Stimulated activated CD8-positive, alpha-beta memory T cell treated with anti-CD3 and anti-CD28 coated beads, Interleukin-2, amount 100 ng/mL, for 1 hour (primary cell): Measurements from ENCODE around the gene CALHM2.
"Not testable (repeated sequence)": the region's sequence is repeated elsewhere in the genome, so short reads cannot be mapped to it uniquely, and the experiment has no call there.

Experiments
- DNase-seq, 2 donors: peaks; one replicate each; pipeline ENCODE4 v3.0.0-alpha.2; 2020; ENCODE audit warnings: low read depth in 2 of 2

Gene CALHM2

GRCh38 chr10:103450201-103450695 is 1.9 kb downstream of the CALHM2 start:
- DNase-seq, result no peak

DNA sequence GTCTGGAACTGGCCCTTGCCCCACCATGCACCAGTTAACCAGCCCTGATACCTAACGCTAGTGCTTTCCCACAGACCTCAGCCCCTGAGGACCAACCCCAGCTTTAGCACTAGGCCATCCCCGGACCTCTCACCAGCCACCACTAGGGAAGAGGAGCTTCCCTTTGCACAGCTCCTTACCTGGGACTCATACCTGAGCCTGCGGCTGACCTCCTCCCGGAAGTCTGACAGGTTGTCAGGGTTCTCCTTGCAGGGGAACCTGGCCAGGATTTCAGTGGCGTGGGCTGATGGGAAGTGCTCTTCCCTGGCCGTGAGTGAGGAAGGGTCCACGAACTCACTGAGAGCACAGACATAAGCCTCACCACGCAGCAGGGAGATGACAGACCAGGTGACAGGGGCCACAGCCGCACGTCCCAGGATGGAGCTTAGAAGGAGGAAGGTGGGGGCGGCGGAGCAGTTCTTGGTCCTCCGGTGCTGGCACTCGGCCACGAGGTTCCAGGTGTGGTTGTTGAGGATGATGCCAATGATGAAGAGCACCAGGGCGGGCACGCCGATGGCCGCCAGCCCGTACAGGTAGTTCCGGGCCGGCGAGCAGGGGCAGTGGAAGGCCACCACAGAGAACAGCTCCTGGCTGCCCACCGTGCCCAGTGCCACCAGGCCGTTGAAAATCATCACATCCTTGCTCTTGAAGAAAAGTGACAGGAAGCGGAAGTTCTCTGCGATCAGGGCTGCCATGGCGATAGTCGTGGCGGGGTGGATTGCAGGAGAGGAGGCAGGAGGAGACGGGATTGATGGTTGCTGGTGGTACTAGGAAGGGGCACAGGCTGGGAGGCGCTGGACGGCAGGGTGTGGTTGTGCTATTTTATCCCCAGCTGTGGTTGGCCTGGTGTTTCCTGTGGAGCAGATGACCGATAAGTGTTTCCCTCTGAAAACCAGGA is 2.7 kb downstream of the CALHM2 start:
- DNase-seq, result no peak

DNA sequence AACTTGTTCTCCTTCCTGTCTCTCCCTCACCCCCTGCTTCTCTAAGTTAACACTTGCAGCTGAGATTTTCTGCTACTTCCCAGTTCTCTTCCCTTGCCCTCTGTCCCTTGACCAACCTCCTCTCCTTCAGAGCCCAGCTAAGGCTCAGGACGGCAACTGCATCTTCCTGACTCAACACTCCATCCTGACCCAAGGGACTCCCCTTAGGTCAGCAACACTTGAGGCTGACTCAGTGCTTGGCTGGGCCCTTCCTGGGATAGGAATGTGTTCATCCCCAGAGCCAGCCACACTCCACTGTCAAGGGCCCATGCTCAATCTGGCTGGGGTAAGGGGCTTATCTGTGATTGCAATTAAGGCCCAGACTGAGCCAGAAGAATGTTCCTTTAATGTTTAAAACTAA is 3.4 kb downstream of the CALHM2 start:
- no peak for DNase-seq

DNA sequence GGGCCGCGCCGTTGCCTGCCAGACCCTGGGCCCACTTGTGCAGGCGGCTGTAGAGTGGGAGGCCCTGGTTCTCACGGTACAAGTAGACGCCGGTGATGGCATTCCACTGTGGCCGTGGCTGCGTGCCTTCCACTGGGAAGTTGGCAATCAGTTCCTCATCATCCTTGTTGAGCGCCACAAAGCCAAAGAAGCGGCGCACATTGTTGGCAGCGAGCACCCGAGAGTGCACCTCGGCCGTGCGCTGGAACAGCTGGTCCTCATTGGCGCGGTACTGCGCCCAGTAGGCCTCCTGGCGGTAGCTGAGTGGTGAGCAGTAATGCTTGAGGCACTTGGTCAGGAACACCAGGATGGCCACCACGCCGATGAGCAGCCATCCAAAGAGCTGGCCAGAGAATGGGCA is 5.0 kb downstream of the CALHM2 start:
- no peak for DNase-seq

GRCh38 chr10:103445767-103446567 is 6.2 kb downstream of the CALHM2 start:
- no peak for DNase-seq

GRCh38 chr10:103445366-103445765 is 6.8 kb downstream of the CALHM2 start:
- DNase-seq, result no peak

DNA sequence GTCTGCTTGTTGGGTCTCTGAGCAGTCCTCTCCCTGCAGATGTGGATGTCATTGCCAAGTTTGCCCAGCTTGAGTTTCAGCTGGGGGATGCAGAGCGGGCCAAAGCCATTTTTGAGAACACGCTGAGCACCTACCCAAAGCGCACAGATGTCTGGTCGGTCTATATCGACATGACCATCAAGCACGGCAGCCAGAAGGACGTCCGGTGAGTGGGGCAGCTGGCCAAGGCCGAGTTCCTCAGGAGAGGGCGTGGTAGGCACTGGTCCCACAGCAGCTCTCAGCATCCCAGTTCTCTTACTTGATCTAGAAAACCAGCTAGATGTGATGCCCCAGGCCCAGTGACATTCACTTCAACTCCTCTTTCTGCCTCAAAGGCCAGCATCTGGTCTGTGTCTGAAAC is 7.7 kb downstream of the CALHM2 start:
- no peak for DNase-seq

DNA sequence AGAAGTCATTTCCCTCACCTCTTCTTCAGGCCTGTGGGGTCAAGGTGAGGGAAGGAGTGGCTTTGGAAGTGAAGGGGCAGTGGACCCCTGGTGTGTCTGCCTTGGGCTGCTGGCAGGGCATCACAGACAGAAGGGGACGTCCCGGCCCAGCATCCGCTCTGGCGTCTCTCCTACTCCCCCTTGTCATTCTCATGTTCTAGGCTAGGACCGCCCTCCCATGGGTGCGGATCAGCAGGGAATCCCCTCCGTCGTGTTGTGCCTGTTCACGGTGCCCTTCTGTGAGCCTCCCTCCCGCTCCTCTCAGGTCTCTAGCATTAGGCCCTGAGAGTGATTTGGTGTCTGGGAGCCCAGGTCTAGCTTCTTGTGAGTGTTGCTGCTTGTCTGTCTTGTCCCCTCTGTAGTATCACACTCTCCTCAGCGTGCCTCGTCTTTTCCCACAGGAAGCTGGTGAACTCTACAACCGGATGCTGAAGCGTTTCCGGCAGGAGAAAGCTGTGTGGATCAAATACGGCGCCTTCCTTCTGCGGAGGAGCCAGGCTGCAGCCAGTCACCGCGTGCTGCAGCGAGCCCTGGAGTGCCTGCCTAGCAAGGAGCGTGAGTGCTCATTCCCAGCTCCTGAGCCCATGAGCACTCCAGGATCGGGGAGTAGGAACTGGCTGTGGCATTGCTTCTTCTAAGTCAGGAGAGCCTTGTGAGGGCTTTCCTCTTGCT is 8.5 kb downstream of the CALHM2 start:
- no peak for DNase-seq

DNA sequence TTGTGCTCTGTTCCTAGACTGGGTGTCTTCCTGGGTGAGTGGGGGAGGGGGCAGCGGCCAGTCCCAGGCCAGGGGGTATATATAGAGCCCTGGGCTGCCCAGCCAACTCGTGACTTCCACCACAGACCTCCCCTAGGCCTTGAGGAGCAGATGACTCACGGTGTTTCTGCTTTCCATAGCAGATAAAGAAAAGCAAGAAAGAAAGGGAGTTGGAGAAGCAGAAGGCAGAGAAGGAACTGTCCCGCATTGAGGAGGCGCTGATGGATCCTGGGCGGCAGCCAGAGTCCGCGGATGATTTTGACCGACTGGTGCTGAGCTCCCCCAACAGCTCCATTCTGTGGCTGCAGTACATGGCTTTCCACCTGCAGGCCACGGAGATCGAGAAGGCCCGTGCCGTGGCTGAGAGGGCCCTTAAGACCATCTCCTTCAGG is 10.1 kb downstream of the CALHM2 start:
- DNase-seq, result no peak

DNA sequence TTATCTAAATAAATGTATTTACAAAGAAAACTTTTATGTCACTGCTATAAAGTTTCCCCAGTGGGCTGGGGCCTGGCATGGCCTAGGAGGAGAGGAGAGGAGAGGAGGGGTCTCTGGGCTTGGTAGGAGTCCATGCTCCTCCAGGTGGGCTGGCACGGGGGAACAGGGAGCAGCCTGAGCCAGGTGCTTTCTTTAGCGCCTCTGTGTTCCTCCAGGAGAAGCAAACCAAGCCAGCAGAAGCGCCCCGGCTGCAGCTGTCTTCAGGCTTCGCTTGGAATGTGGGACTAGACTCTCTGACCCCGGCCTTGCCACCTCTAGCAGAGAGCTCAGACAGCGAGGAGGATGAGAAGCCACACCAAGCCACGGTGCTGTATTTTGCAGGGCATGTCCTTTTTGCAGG is 10.6 kb downstream of the CALHM2 start:
- DNase-seq, result no peak

GRCh38 chr10:103441206-103441605 is 11.0 kb downstream of the CALHM2 start:
- no peak for DNase-seq

- no peak for DNase-seq
Measured at GRCh38 chr10:103440416-103440815, 11.8 kb downstream of the CALHM2 start.

DNA sequence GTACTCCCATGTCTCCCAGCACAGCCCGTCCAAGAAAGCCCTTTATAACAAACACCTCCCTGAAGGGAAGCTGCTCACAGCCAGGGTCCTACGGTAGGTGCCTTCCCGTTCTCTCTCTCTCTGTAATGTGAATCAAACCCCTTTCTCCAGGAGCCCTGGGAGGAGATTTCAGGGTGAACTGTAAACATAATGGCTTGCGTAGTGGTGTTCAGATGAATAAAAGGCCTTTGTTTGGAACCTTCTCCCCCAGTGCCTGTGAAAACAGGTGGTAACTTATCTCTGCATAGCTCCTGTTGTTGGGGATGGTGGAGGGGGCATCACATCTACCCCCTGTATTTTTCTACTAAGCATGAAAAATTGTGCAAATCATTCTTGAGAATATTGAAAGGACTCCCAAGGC is 12.4 kb downstream of the CALHM2 start:
- no peak for DNase-seq

GRCh38 chr10:103433858-103434257 is 18.3 kb downstream of the CALHM2 start:
- no peak for DNase-seq

GRCh38 chr10:103431902-103432301 is 20.3 kb downstream of the CALHM2 start:
- DNase-seq, result no peak

DNA sequence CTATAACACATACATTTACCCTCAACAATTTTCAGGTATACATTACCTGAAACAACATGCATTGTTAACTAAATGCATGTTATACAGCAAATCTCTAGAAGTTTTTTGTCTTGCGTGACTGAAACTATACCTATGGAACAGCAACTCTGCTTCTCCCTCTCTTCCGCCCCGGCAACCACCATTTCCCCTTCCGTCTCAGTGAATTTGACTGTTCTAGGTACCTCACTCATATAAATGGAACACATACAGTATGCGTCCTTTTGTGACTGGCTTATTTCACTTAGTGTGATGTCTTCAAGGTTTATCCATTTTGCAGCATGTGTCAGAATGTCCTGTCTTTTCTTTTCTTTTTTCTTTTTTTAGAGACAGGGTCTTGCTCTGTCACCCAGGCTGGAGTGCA is 22.5 kb downstream of the CALHM2 start:
- DNase-seq, result no peak

- no peak for DNase-seq
Measured at GRCh38 chr10:103428989-103429643, 23.1 kb downstream of the CALHM2 start.

GRCh38 chr10:103427866-103428265 is 24.3 kb downstream of the CALHM2 start:
- no peak for DNase-seq

GRCh38 chr10:103423748-103424147 is 28.4 kb downstream of the CALHM2 start:
- no peak for DNase-seq

GRCh38 chr10:103419101-103419500 is 33.1 kb downstream of the CALHM2 start:
- DNase-seq, result no peak

- no peak for DNase-seq
Measured at GRCh38 chr10:103417601-103418000, 34.6 kb downstream of the CALHM2 start.

DNA sequence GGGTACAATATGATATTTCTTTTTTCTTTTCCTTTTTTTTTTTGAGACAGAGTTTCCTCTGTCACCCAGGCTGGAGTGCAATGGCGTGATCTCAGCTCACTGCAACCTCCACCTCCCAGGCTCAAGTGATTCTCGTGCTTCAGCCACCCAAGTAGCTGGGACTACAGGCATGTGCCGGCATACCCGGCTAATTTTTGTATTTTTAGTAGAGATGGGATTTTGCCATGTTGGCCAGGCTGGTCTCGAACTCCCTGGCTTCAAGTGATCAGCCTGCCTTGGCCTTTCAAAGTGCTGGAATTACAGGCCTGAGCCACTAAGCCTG is 35.1 kb downstream of the CALHM2 start:
- DNase-seq, result not testable (repeated sequence)
